Measurements from ENCODE around the gene ZNF891. TPM values are rescaled to one million over a fixed set of nuclear protein-coding genes. Genes with fewer than 3 reads are reported as not detected.

ZNF891 gene
- total RNA-seq, 1 experiment from 2014 or later: 2.0 TPM

- no peaks in the 10 kb centered on the region for H3K27me3 Mint-ChIP-seq (ENCODE audit: insufficient read depth, unreplicated experiment)
- intact Hi-C loops (cut with micrococcal nuclease; ENCODE audit: unreplicated experiment): no loop called here
- Histone ChIP-seq H3K4me1 (no peaks in the 10 kb centered on the region), H3K36me3 (ENCODE audit: control insufficient read depth, insufficient read depth, low read length) (0 out of 2 replicates have a peak, but pooled peaks cover 1% of the 10 kb centered on the region), H3K9me3 (peaks cover 48% of the 10 kb centered on the region), H3K4me3 (ENCODE audit: low read depth, low read length) (no peak overlapping the region), H3K27me3 (replicated peaks; ENCODE audit: control insufficient read depth, insufficient read depth, low read length) (no peaks in the 10 kb centered on the region)
- POLR2A ChIA-PET: no interaction called here
- peaks cover 48% of the 10 kb centered on the region for H3K36me3 Mint-ChIP-seq (ENCODE audit: insufficient read depth, unreplicated experiment)
- no peaks in the 10 kb centered on the region for H3K4me1 Mint-ChIP-seq (ENCODE audit: low read depth, unreplicated experiment)
- TF ChIP-seq, protein P1, sequence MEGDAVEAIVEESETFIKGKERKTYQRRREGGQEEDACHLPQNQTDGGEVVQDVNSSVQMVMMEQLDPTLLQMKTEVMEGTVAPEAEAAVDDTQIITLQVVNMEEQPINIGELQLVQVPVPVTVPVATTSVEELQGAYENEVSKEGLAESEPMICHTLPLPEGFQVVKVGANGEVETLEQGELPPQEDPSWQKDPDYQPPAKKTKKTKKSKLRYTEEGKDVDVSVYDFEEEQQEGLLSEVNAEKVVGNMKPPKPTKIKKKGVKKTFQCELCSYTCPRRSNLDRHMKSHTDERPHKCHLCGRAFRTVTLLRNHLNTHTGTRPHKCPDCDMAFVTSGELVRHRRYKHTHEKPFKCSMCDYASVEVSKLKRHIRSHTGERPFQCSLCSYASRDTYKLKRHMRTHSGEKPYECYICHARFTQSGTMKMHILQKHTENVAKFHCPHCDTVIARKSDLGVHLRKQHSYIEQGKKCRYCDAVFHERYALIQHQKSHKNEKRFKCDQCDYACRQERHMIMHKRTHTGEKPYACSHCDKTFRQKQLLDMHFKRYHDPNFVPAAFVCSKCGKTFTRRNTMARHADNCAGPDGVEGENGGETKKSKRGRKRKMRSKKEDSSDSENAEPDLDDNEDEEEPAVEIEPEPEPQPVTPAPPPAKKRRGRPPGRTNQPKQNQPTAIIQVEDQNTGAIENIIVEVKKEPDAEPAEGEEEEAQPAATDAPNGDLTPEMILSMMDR (IDR thresholded peaks at IDR 0.05; ENCODE audit: insufficient read depth in 1 of 2, low read depth in 1 of 2, low read length in 1 of 2, severe bottlenecking in 1 of 2, unreplicated experiment in 1 of 2): no peak
- DNase-seq: no peak
- CTCF ChIA-PET: no interaction called here
- H3K9me3 Mint-ChIP-seq (ENCODE audit: unreplicated experiment): peaks cover 45% of the 10 kb centered on the region
- no TSS peak for BruUV-seq (replicated peaks)
- no peak overlapping the region for H3K27ac Mint-ChIP-seq (ENCODE audit: unreplicated experiment)
- H3K4me3 Mint-ChIP-seq (ENCODE audit: unreplicated experiment): no peak overlapping the region
Observed at GRCh38 chr12:133124674-133125073, 5.4 kb downstream of the ZNF891 start.

DNA sequence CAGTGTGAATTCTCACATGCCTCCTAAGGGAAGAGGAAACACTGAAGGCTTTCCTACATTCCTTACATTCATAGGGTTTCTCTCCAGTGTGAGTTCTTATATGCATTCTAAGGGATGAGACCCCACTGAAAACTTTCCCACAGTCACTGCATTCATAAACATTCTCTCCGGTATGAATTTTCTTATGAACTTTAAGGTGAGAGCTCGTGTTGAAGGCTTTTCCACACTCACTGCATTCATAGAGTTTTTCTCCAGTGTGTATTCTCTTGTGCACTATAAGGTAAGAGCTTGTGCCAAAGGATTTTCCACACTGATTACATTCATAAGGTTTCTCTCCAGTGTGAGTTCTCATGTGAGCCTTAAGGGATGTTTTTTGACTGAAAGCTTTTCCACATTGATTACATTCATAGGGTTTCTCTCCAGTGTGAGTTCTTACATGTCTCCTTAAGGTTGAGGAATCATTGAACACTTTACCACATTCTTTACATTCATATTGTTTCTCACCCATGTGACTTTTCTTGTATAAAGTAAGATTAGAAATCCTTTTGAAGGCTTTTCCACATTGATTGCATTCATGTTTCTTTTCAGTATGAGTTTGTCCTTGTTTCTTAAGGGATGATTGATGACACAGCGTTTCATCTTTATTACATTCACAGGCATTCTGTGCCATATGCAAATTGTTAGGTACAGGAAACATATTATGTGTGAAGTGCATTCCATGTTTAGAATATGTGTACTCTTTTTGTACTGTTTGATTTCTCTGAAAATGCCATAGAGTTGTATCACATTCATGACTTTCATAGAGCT, 9.5 kb downstream of the ZNF891 start:
- no TSS peak for BruUV-seq (replicated peaks)
- CTCF ChIA-PET: no interaction called here
- intact Hi-C loops (cut with micrococcal nuclease; ENCODE audit: unreplicated experiment): no loop called here
- H3K36me3 Mint-ChIP-seq (ENCODE audit: insufficient read depth, unreplicated experiment): peaks cover 43% of the 10 kb centered on the region
- no peak overlapping the region for H3K4me3 Mint-ChIP-seq (ENCODE audit: unreplicated experiment)
- peaks cover 69% of the 10 kb centered on the region for H3K9me3 Mint-ChIP-seq (ENCODE audit: unreplicated experiment)
- no peak for DNase-seq
- Histone ChIP-seq H3K36me3 (ENCODE audit: control insufficient read depth, insufficient read depth, low read length) (0 out of 2 replicates have a peak, but pooled peaks cover 1% of the 10 kb centered on the region), H3K4me3 (ENCODE audit: low read depth, low read length) (no peak overlapping the region), H3K27me3 (replicated peaks; ENCODE audit: control insufficient read depth, insufficient read depth, low read length) (no peaks in the 10 kb centered on the region), H3K4me1 (no peaks in the 10 kb centered on the region), H3K9me3 (peaks cover 52% of the 10 kb centered on the region)
- TF ChIP-seq, protein P1 (IDR thresholded peaks at IDR 0.05; ENCODE audit: insufficient read depth in 1 of 2, low read depth in 1 of 2, low read length in 1 of 2, severe bottlenecking in 1 of 2, unreplicated experiment in 1 of 2): no peak
- H3K4me1 Mint-ChIP-seq (ENCODE audit: low read depth, unreplicated experiment): no peaks in the 10 kb centered on the region
- no peak overlapping the region for H3K27ac Mint-ChIP-seq (ENCODE audit: unreplicated experiment)
- no peaks in the 10 kb centered on the region for H3K27me3 Mint-ChIP-seq (ENCODE audit: insufficient read depth, unreplicated experiment)
- POLR2A ChIA-PET: no interaction called here

DNA sequence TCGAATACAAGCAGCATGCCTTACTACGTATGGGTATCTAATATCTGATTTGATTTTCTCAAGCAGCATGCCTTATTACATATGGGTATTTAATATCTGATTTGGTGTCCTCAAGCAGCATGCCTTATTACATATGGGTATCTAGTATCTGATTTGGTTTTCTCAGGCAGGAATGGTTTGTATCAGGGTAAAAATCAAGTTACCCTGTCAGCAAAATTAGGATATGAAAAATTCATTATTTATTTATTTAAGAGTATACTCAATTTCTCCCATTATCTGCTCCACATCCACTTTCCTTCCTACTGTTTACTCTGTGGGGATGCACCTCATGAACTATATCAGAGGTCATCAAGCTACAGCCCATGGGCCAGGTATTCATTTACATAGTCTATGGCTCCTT, 21.9 kb downstream of the ZNF891 start:
- intact Hi-C loops (cut with micrococcal nuclease; ENCODE audit: unreplicated experiment): no loop called here
- Histone ChIP-seq H3K4me1 (no peaks in the 10 kb centered on the region), H3K9me3 (peaks cover 69% of the 10 kb centered on the region), H3K27me3 (replicated peaks; ENCODE audit: control insufficient read depth, insufficient read depth, low read length) (no peaks in the 10 kb centered on the region), H3K36me3 (ENCODE audit: control insufficient read depth, insufficient read depth, low read length) (peaks cover 4% of the 10 kb centered on the region; the same call in 1 of the 2 replicates), H3K4me3 (ENCODE audit: low read depth, low read length) (no peak overlapping the region)
- Mint-ChIP-seq H3K36me3 (ENCODE audit: insufficient read depth, unreplicated experiment) (peaks cover 41% of the 10 kb centered on the region), H3K9me3 (ENCODE audit: unreplicated experiment) (peaks cover 59% of the 10 kb centered on the region), H3K4me3 (ENCODE audit: unreplicated experiment) (no peak overlapping the region), H3K27ac (ENCODE audit: unreplicated experiment) (no peak overlapping the region), H3K4me1 (ENCODE audit: low read depth, unreplicated experiment) (no peaks in the 10 kb centered on the region), H3K27me3 (ENCODE audit: insufficient read depth, unreplicated experiment) (no peaks in the 10 kb centered on the region)
- BruUV-seq (replicated peaks): no TSS peak
- ChIA-PET CTCF (no interaction called here), POLR2A (no interaction called here)
- TF ChIP-seq, protein P1 (IDR thresholded peaks at IDR 0.05; ENCODE audit: insufficient read depth in 1 of 2, low read depth in 1 of 2, low read length in 1 of 2, severe bottlenecking in 1 of 2, unreplicated experiment in 1 of 2): no peak
- no peak for DNase-seq
